Measurements from ENCODE around the gene STEAP2.

DNA sequence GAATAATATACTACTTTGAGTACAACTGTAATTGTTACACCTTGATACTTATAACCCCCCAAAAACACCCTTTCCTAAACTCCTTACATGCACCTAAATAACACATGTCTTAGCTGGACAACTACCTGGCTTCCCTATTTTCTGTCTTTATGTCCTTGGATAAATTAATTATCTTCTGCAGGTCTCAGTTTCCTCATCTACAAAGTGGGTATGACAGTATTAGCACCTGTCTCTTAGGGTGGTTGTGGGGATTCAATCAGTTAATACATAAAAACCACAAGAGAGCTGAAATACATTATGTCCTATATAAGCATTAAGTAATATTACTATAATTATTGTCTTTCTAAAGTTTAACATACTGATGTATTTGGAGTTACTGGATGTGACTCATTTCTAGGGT is 10.8 kb downstream of the STEAP2 start:
- no peak for TF ChIP-seq POLR2A (IDR thresholded peaks at IDR 0.05)
- TF ChIP-seq, protein P1, sequence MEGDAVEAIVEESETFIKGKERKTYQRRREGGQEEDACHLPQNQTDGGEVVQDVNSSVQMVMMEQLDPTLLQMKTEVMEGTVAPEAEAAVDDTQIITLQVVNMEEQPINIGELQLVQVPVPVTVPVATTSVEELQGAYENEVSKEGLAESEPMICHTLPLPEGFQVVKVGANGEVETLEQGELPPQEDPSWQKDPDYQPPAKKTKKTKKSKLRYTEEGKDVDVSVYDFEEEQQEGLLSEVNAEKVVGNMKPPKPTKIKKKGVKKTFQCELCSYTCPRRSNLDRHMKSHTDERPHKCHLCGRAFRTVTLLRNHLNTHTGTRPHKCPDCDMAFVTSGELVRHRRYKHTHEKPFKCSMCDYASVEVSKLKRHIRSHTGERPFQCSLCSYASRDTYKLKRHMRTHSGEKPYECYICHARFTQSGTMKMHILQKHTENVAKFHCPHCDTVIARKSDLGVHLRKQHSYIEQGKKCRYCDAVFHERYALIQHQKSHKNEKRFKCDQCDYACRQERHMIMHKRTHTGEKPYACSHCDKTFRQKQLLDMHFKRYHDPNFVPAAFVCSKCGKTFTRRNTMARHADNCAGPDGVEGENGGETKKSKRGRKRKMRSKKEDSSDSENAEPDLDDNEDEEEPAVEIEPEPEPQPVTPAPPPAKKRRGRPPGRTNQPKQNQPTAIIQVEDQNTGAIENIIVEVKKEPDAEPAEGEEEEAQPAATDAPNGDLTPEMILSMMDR (IDR thresholded peaks at IDR 0.05), result no peak
- no peak for TF ChIP-seq POLR2AphosphoS5 (IDR thresholded peaks at IDR 0.05)
- TF ChIP-seq EP300 (IDR thresholded peaks at IDR 0.05), result no peak

Data from suprapubic skin (tissue), 4 donors.